CD4-positive, alpha-beta T cell treated with Interleukin-4 for 4 hours (primary cell): ENCODE data around the gene SLC11A1.

ENCODE experiments used
- DNase-seq: peaks from one replicate; pipeline ENCODE4 v3.0.0-alpha.2; 2020

Gene SLC11A1

DNA sequence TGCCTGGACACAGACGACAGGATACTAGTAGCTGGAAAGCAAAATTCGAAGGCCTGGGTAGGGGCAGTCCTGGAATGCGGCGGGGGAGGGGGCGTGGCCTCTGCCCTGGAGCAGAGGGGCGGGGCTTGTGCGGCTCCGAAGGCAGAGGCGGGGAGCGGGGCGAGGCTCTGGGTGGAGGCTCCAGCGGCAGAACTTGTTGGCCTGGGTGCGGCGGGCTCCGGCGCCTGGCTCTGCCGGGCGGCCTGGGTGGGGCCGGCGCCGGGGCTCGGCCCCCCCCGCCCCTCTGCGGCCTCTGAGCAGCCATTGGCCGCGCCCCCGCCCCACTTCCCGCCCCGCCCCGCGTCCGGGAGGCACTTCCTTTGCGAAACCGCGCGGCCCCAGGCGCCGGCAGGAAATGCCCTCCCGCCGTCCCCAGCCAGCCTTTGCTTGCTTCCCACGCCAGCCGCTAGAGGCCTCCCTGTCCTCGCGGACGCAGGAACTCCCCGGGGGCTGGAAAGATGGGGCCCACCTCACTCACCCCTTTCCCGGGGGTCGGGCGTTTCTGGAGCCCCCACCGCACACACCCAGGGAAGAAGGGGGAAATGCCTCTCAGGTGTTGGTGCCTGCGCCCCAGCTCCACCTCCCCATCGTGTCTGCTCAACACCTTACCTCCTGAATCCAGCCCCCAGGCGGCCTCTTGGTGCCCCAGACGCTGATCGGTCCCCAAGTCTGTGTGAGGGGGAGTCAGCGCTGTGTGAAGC lies 24.3 kb downstream of the SLC11A1 start:
- peak; percentile 95 for DNase-seq

GRCh38 chr2:218406949-218407618 lies 25.0 kb downstream of the SLC11A1 start:
- DNase-seq: peak; percentile 78

GRCh38 chr2:218407717-218408116 lies 25.6 kb downstream of the SLC11A1 start:
- DNase-seq: no peak

- no peak for DNase-seq
These were observed 36.2 kb downstream of the SLC11A1 start for GRCh38 chr2:218418321-218418716.

- no peak for DNase-seq
These were observed 36.8 kb downstream of the SLC11A1 start, which contains the start of gene VIL1 for GRCh38 chr2:218418717-218419458. Gene VIL1, plus strand, starts transcription at chr2:218419123. Its CDS starts 4,656 bp downstream, at chr2:218423779.

GRCh38 chr2:218419630-218420216 lies 37.6 kb downstream of the SLC11A1 start:
- DNase-seq: no peak

DNA sequence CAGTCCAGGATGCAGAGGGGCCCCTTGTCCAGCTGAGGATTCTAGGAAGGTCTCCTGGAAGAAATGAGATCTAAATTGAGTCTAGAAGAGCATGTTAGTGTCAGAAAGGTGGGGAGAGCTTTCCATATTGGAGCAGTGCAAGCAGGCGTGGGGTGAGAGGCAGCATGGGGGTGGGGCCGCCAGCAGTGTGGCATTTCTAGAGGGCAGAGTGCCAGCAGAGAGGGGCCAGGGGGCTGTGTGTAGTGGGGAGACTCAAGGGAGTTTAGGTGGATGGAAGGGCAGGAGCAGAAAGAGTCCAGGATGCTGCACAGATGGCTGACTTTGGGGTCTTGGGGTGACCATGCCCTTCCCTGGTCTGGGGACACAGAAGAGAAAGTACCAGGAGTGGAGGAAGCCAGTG lies 39.0 kb downstream of the SLC11A1 start:
- no peak for DNase-seq

DNA sequence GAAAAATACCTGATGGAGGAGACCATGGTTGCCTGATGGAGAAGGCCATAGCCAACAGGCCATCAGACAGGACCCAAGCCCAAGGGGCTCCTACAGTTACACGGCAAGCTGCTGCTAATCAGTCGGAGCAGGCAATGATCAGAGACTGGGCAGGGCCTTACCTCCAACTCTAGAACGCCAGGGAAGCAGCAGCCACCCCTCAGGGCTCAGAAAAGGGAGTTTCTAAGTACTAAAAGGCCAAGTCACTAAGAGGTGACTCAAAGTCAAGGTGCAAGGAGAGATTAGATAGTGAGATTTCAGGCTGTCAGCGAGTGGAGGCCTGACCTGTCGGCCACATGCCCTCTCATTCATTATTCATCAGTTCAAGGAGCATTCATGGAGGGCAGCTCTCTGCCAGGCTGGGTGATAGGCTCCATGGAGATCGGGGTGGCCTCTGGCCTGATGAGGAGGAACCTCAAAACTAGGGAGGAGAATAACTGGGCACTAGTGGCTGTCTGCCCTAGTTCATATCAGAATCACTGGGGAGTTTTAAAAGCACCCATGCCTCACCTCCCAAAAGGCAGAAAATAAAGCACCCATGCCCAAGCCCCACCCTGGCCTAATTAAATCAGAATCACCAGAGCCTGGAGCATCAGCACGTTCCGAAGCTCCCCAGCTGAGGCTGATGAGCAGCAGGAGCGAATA lies 40.5 kb downstream of the SLC11A1 start:
- no peak for DNase-seq

- DNase-seq: no peak
These were observed 41.5 kb downstream of the SLC11A1 start for GRCh38 chr2:218423584-218423983.

DNA sequence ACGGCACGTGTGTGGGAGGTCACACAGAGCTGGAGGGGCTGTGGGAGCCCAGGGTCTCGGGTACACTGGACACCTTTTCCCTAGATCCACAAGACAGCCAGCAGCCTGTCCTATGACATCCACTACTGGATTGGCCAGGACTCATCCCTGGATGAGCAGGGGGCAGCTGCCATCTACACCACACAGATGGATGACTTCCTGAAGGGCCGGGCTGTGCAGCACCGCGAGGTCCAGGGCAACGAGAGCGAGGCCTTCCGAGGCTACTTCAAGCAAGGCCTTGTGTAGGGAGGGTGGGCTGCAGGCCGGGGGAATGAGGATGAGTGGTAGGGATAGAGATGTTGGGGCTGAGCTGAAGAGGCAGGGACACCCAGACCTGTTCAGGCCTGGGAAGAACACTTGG lies 43.5 kb downstream of the SLC11A1 start:
- no peak for DNase-seq

GRCh38 chr2:218427741-218428140 lies 45.7 kb downstream of the SLC11A1 start:
- no peak for DNase-seq

DNA sequence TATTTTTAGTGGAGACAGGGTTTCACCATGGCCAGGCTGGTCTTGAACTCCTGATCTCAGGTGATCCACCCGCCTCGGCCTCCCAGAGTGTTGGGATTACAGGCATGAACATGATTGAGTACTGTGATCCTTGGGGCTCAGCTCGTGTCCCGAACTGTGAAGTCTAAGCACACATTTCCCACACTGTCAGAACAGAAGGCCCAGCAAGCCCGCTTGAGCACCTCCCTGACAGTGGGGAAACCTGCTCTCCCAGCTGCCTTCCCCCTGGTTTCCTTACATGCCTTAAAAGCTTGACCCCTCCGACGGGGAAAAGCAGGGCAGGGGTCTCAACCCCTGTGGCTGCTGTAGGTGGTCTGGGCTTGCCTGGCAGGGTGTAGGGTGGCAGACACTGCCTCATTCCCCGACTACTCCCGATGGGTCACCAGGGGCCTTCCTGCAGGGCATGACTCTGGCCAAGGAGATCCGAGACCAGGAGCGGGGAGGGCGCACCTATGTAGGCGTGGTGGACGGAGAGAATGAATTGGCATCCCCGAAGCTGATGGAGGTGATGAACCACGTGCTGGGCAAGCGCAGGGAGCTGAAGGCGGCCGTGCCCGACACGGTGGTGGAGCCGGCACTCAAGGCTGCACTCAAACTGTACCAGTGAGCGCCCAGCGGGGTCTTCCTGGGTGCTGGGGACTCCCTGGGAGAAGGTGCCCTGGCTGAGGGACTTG lies 46.9 kb downstream of the SLC11A1 start:
- no peak for DNase-seq

DNA sequence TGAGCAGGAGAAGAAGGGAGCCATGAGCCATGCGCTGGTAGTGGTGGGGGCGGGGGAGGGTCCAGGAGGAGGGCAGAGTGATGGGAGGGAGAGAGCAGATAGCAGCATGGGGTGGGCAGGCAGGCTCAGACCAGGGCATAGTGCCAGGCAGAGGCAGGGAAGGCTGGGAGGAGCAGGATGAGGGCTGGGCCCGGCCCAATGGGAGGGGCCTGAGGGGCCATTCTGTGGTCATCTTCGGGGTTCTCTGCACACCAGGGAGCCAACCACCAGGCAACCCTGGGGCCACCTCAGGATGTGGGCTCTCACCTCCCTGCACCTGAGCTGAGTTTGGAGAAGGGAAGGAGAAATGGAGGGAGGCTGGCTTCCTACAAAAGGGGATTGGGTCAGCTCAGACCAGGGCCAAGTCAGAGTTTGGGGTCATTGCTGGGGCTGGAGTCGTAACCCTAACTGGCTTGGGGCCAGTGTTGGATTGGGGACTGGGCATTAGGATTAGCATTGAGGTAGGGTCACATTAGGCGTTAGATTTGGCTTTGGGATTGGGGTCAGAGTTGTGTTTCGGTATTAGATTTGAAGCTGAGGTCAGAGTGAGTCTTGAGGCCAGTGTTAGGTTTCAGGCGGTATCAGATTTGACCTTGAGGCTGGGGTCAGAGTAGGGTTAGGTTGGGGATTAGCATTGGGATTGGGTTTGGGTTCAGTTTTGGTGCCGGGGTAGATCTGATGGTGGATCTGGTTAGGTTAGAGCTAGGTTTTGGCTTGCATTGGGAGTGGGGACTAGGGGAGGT lies 48.0 kb downstream of the SLC11A1 start:
- no peak for DNase-seq

- no peak for DNase-seq
These were observed 48.6 kb downstream of the SLC11A1 start for GRCh38 chr2:218430721-218431120.

DNA sequence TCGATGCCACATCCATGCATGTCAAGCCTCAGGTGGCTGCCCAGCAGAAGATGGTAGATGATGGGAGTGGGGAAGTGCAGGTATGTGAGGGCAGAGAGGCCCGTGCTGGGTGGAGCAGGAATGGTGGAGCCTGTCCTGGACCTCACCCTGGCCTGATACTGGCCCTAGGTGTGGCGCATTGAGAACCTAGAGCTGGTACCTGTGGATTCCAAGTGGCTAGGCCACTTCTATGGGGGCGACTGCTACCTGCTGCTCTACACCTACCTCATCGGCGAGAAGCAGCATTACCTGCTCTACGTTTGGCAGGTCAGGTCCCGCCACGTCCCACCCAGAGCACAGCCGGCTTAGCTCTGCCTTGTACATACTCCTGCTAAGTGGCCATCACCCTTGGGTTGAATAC lies 49.8 kb downstream of the SLC11A1 start:
- DNase-seq: no peak

- DNase-seq: no peak
These were observed 50.7 kb downstream of the SLC11A1 start for GRCh38 chr2:218432676-218433365.

GRCh38 chr2:218434456-218434855 lies 52.4 kb downstream of the SLC11A1 start:
- no peak for DNase-seq

DNA sequence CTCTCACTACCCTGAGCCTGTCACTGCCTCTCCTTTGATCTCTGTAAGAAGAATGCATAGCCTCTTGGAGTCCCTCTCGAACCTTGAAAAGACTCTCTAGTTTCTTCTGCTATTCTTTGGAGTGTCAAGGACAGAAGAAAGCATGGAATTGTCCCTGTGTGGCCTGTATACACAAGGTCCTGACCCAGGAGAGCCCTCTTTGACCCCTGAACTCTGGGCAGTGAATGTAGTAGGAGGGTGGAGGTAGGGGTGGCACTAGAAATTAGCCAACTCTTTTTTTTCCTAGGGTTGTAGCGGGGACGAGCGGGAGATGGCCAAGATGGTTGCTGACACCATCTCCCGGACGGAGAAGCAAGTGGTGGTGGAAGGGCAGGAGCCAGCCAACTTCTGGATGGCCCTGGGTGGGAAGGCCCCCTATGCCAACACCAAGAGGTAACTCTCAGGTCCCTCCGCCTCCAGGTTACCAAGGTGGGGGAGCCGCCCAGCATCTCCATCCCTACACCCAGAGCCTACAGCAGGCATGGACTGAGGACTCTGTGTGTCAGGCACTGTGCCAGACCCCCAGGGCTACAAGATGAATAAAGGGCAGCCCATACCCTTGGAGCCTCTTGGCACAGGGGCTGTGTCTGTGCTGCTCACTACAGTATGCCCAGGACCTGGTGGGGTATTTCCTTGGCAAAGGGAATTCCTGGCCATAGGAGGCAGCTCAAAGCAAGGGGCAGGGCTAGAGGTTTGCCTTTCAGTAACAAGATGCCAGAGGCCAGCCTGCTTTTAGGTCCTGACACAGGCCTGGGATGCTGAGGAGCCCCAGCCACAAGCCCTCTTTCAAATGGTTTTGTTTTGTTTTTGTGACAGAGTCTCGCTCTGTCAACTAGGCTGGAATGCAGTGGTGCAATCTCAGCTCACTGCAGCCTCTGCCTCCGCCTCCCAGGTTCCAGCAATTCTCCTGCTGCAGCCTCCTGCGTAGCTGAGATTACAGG lies 53.2 kb downstream of the SLC11A1 start:
- no peak for DNase-seq

DNA sequence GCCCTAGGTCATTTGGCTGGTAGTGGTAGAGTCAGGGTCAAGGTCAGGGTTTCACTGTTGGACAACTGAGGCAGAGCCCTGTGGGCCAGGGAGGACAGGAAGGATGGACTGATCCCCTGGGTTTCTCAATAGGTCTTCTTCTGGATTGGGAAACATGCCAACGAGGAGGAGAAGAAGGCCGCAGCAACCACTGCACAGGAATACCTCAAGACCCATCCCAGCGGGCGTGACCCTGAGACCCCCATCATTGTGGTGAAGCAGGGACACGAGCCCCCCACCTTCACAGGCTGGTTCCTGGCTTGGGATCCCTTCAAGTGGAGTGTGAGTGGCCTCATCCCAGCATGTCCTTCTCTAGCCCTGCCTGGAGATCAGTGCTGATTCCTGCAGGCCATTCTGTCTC lies 54.9 kb downstream of the SLC11A1 start:
- DNase-seq: no peak
